T-helper 1 cell treated with Interleukin-12 subunit alpha and Interleukin-12 subunit beta and Interleukin-4 antibody, amounts not matched to agents 30 μg/mL and 1 μg/mL, for 36 hours (primary cell): ENCODE results near the gene TBCC.
"Not testable (repeated sequence)": the region's sequence is repeated elsewhere in the genome, so short reads cannot be mapped to it uniquely, and the experiment has no call there.

Experiments used
- H3K27ac Mint-ChIP-seq: one replicate; pipeline ENCODE4 v1.8.0; 2021; ENCODE audit warnings: mild to moderate bottlenecking, mixed read lengths
- H3K27me3 Mint-ChIP-seq: one replicate; pipeline ENCODE4 v1.8.0; 2021; ENCODE audit warnings: low read depth, mixed read lengths
- H3K36me3 Mint-ChIP-seq: one replicate; pipeline ENCODE4 v1.8.0; 2021; ENCODE audit warnings: low read depth, mixed read lengths
- H3K4me1 Mint-ChIP-seq: one replicate; pipeline ENCODE4 v1.8.0; 2021; ENCODE audit warnings: low read depth, mixed read lengths
- H3K4me3 Mint-ChIP-seq: one replicate; pipeline ENCODE4 v1.8.0; 2021; ENCODE audit warnings: mild to moderate bottlenecking, moderate library complexity, mixed read lengths
- H3K9me3 Mint-ChIP-seq: one replicate; pipeline ENCODE4 v1.8.0; 2021; ENCODE audit warnings: mixed read lengths

TBCC gene

GRCh38 chr6:42781546-42781795 lies 35.6 kb upstream of the TBCC start:
- H3K36me3 Mint-ChIP-seq, result peaks cover 25% of the 10 kb centered on the region
- peaks cover 36% of the 10 kb centered on the region for H3K4me1 Mint-ChIP-seq
- no peaks in the 10 kb centered on the region for H3K9me3 Mint-ChIP-seq
- no peaks in the 10 kb centered on the region for H3K27me3 Mint-ChIP-seq
- H3K4me3 Mint-ChIP-seq, result peak overlapping the region; percentile 97
- peak overlapping the region; percentile 100 for H3K27ac Mint-ChIP-seq

GRCh38 chr6:42779521-42779920 lies 33.6 kb upstream of the TBCC start:
- no peak overlapping the region for H3K4me3 Mint-ChIP-seq
- H3K27me3 Mint-ChIP-seq, result no peaks in the 10 kb centered on the region
- H3K4me1 Mint-ChIP-seq, result peaks cover 39% of the 10 kb centered on the region
- peak overlapping the region; percentile 27 for H3K27ac Mint-ChIP-seq
- H3K9me3 Mint-ChIP-seq, result no peaks in the 10 kb centered on the region
- H3K36me3 Mint-ChIP-seq, result peaks cover 18% of the 10 kb centered on the region

GRCh38 chr6:42778122-42778521 lies 32.2 kb upstream of the TBCC start:
- Mint-ChIP-seq H3K27me3 (no peaks in the 10 kb centered on the region), H3K36me3 (peaks cover 11% of the 10 kb centered on the region), H3K27ac (no peak overlapping the region), H3K4me3 (no peak overlapping the region), H3K4me1 (peaks cover 43% of the 10 kb centered on the region), H3K9me3 (no peaks in the 10 kb centered on the region)

DNA sequence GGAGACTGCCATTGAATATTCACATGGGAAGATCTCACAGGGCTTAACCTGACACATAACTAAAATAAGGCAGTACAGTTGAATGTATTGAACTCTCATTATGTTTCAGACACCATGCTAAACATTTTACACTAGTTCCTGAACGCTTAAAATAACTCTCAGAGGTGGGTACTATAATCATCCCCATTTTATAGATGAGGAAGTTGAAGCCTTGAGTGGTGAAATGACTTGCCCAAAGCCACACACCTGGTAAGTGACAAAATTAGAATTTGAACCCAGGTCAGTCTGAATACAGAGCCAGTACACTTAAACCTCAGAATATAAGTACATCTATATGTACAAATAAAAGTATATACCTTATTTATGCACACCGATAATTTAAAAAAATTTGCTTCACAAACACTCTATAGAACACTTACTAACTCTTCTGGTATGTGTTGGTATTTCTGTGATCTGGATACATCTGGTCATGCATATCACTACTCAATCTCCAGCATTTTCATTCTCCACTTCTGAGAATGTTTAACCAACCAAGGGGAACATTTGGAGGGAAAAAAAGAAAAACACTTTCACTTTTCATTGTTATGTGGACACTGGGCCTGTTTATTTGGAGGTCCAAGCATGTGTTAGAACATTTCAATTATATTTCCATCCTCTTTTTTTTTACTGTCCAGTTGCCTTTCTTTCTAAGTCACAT lies 31.4 kb upstream of the TBCC start:
- H3K4me3 Mint-ChIP-seq, result peak overlapping the region; percentile 3
- no peaks in the 10 kb centered on the region for H3K27me3 Mint-ChIP-seq
- peaks cover 48% of the 10 kb centered on the region for H3K4me1 Mint-ChIP-seq
- no peaks in the 10 kb centered on the region for H3K9me3 Mint-ChIP-seq
- peak overlapping the region; percentile 28 for H3K27ac Mint-ChIP-seq
- peaks cover 15% of the 10 kb centered on the region for H3K36me3 Mint-ChIP-seq

GRCh38 chr6:42774821-42775487 lies 29.1 kb upstream of the TBCC start:
- Mint-ChIP-seq H3K4me3 (peak overlapping the region; percentile 69), H3K36me3 (peaks cover 18% of the 10 kb centered on the region), H3K27ac (peak overlapping the region; percentile 97), H3K4me1 (peaks cover 57% of the 10 kb centered on the region)
- H3K9me3 Mint-ChIP-seq, H3K27me3 Mint-ChIP-seq: not testable (repeated sequence)

GRCh38 chr6:42774201-42774600 lies 28.3 kb upstream of the TBCC start:
- H3K4me3 Mint-ChIP-seq, result peak overlapping the region; percentile 69
- peaks cover 22% of the 10 kb centered on the region for H3K36me3 Mint-ChIP-seq
- no peaks in the 10 kb centered on the region for H3K27me3 Mint-ChIP-seq
- H3K9me3 Mint-ChIP-seq, result no peaks in the 10 kb centered on the region
- peak overlapping the region; percentile 97 for H3K27ac Mint-ChIP-seq
- peaks cover 59% of the 10 kb centered on the region for H3K4me1 Mint-ChIP-seq

GRCh38 chr6:42771741-42772100 lies 25.8 kb upstream of the TBCC start:
- Mint-ChIP-seq H3K27ac (peak overlapping the region; percentile 100), H3K9me3 (no peaks in the 10 kb centered on the region), H3K4me3 (peak overlapping the region; percentile 89), H3K36me3 (peaks cover 24% of the 10 kb centered on the region), H3K4me1 (peaks cover 58% of the 10 kb centered on the region), H3K27me3 (no peaks in the 10 kb centered on the region)

DNA sequence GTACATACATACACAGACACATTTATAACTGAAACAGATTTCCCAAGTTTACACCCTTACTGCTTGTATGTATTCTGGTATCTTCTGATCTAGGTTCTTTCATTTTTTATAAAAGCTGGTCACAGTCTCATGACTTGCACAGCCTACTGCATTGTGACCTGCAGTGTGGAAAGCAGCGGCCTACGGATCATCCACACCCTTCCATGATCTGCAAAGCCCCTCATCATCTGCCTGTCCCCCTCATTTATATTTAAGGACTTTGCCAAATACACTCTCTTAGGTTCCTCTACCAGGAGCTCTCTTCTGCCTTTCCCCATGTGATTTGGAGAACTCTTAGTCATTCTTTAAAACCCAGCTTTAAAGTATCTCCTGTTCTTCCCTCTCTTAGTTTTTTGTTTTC lies 23.9 kb upstream of the TBCC start:
- H3K27me3 Mint-ChIP-seq, result no peaks in the 10 kb centered on the region
- peak overlapping the region; percentile 100 for H3K27ac Mint-ChIP-seq
- no peak overlapping the region for H3K4me3 Mint-ChIP-seq
- peaks cover 52% of the 10 kb centered on the region for H3K4me1 Mint-ChIP-seq
- H3K9me3 Mint-ChIP-seq, result no peaks in the 10 kb centered on the region
- H3K36me3 Mint-ChIP-seq, result peaks cover 27% of the 10 kb centered on the region

DNA sequence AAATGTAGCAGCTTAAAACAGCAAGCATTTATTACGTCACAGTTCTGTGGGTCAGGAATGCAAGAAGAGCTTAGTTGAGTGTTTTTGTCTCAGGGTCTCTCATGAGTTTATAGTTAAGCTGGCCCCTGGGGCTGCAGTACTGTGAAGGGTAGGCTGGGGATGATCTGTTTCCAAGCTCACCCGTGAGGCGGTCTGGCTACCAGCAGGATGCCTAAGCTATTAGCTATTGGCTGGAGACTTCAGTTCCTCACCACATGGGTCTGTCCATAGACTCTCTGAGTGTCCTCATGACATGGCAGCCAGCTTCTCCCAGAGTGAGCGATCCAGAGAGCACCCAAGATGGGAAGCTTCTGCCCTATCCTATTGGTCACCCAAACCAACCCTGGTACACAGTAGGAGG lies 23.1 kb upstream of the TBCC start:
- H3K4me3 Mint-ChIP-seq, result no peak overlapping the region
- H3K9me3 Mint-ChIP-seq, result no peaks in the 10 kb centered on the region
- peak overlapping the region; percentile 32 for H3K27ac Mint-ChIP-seq
- peaks cover 44% of the 10 kb centered on the region for H3K4me1 Mint-ChIP-seq
- H3K27me3 Mint-ChIP-seq, result no peaks in the 10 kb centered on the region
- peaks cover 25% of the 10 kb centered on the region for H3K36me3 Mint-ChIP-seq

GRCh38 chr6:42766163-42766670 lies 20.3 kb upstream of the TBCC start:
- no peak overlapping the region for H3K4me3 Mint-ChIP-seq
- H3K4me1 Mint-ChIP-seq, result peaks cover 25% of the 10 kb centered on the region
- no peaks in the 10 kb centered on the region for H3K27me3 Mint-ChIP-seq
- no peaks in the 10 kb centered on the region for H3K9me3 Mint-ChIP-seq
- H3K27ac Mint-ChIP-seq, result no peak overlapping the region
- peaks cover 23% of the 10 kb centered on the region for H3K36me3 Mint-ChIP-seq

- peaks cover 19% of the 10 kb centered on the region for H3K36me3 Mint-ChIP-seq
- no peaks in the 10 kb centered on the region for H3K27me3 Mint-ChIP-seq
- no peak overlapping the region for H3K27ac Mint-ChIP-seq
- peaks cover 20% of the 10 kb centered on the region for H3K4me1 Mint-ChIP-seq
- no peaks in the 10 kb centered on the region for H3K9me3 Mint-ChIP-seq
- H3K4me3 Mint-ChIP-seq, result no peak overlapping the region
These were observed 19.2 kb upstream of the TBCC start for GRCh38 chr6:42764911-42765648.

DNA sequence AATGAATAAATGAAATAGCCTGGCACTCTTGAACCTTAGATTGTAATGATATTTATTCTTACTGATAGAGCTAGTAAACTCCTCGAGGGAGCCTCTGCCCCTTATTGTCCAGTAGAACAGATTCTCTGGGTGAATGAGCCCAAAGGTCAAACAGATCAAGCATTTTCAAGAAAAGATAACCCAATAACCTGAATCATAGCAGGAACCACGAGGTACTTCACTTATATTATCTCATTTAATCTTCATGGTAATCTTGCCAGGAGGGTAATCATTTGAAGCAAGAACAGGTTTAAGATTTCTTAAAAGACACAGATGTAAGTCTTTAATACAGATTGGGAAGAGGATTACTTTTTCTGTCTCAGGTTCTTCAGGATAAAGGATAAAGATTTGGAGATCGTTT lies 17.0 kb upstream of the TBCC start:
- Mint-ChIP-seq H3K27ac (no peak overlapping the region), H3K36me3 (peaks cover 25% of the 10 kb centered on the region), H3K4me3 (no peak overlapping the region)

GRCh38 chr6:42762426-42762859 lies 16.5 kb upstream of the TBCC start:
- H3K4me3 Mint-ChIP-seq, result no peak overlapping the region
- peaks cover 5% of the 10 kb centered on the region for H3K4me1 Mint-ChIP-seq
- no peak overlapping the region for H3K27ac Mint-ChIP-seq
- peaks cover 22% of the 10 kb centered on the region for H3K36me3 Mint-ChIP-seq
- no peaks in the 10 kb centered on the region for H3K9me3 Mint-ChIP-seq
- H3K27me3 Mint-ChIP-seq, result no peaks in the 10 kb centered on the region

More for the DNA sequence above, 17.0 kb upstream of the TBCC start:
- Mint-ChIP-seq H3K27me3 (no peaks in the 10 kb centered on the region), H3K4me1 (peaks cover 8% of the 10 kb centered on the region), H3K9me3 (no peaks in the 10 kb centered on the region)

- H3K4me1 Mint-ChIP-seq, result peaks cover 3% of the 10 kb centered on the region
- no peak overlapping the region for H3K4me3 Mint-ChIP-seq
- H3K36me3 Mint-ChIP-seq, result peaks cover 21% of the 10 kb centered on the region
- no peaks in the 10 kb centered on the region for H3K27me3 Mint-ChIP-seq
- no peaks in the 10 kb centered on the region for H3K9me3 Mint-ChIP-seq
- H3K27ac Mint-ChIP-seq, result no peak overlapping the region
These were observed 15.6 kb upstream of the TBCC start for GRCh38 chr6:42761287-42762067.
